ENCODE measurements around the gene ITGA3.
A peak's percentile ranks its signal among the peaks of the same experiment; 100 is the strongest.

ITGA3 gene

GRCh38 chr17:50093246-50093645 lies 37.3 kb downstream of the ITGA3 start:
- CTCF ChIA-PET, result interaction anchor here (1.0 to 9.8 kb wide), 37 partner anchors 9 to 269 kb away, joined by 3 to 280 read pairs (median 14); partner anchors contain the start of gene SGCA

GRCh38 chr17:50093807-50094206 lies 37.9 kb downstream of the ITGA3 start:
- POLR2A ChIA-PET, result interaction anchor here (0.7 to 1.3 kb wide), 5 partner anchors 15 to 198 kb away, joined by 3 to 5 read pairs (median 5); partner anchors contain the start of gene COL1A1
- DNase-seq (ENCODE audit: low read depth, low spot score), result no peak
- no peak overlapping the region for H3K4me3 ChIP-seq (ENCODE audit: low read depth, low read length)
- TF ChIP-seq CTCF (IDR thresholded peaks at IDR 0.05; ENCODE audit: insufficient read depth, low read length, missing control alignments), result no peak
- CTCF ChIA-PET, result interaction anchor here (0.6 to 9.8 kb wide), 69 partner anchors 9 to 330 kb away, joined by 3 to 280 read pairs (median 7); partner anchors contain the start of genes FAM117A, ITGA3, SGCA and TAC4

More at GRCh38 chr17:50093246-50093645, 37.3 kb downstream of the ITGA3 start:
- DNase-seq (ENCODE audit: low read depth, low spot score), result no peak
- TF ChIP-seq CTCF (IDR thresholded peaks at IDR 0.05; ENCODE audit: insufficient read depth, low read length, missing control alignments), result no peak
- H3K4me3 ChIP-seq (ENCODE audit: low read depth, low read length), result no peak overlapping the region
- POLR2A ChIA-PET, result interaction anchor here (0.7 to 1.2 kb wide), 3 partner anchors 15 to 199 kb away, joined by 4 to 5 read pairs (median 5); no protein-coding TSS in a partner anchor

GRCh38 chr17:50094243-50094752 lies 38.4 kb downstream of the ITGA3 start:
- CTCF ChIA-PET, result interaction anchor here (0.6 to 9.8 kb wide), 83 partner anchors 8 to 330 kb away, joined by 3 to 280 read pairs (median 6); partner anchors contain the start of genes FAM117A, ITGA3, SGCA and TAC4
- POLR2A ChIA-PET, result interaction anchor here (1.0 to 1.3 kb wide), 4 partner anchors 16 to 198 kb away, joined by 3 to 5 read pairs (median 4); partner anchors contain the start of gene COL1A1
- H3K4me3 ChIP-seq (ENCODE audit: low read depth, low read length), result peak overlapping the region; percentile 58
- DNase-seq (ENCODE audit: low read depth, low spot score), result no peak
- TF ChIP-seq CTCF (IDR thresholded peaks at IDR 0.05; ENCODE audit: insufficient read depth, low read length, missing control alignments), result peak; percentile 79

- no peak for TF ChIP-seq CTCF (IDR thresholded peaks at IDR 0.05; ENCODE audit: insufficient read depth, low read length, missing control alignments)
- ChIA-PET POLR2A (interaction anchor here (0.7 to 1.3 kb wide), 3 partner anchors 33 to 107 kb away, joined by 3 to 5 read pairs (median 3); partner anchors contain the start of gene COL1A1), CTCF (interaction anchor here (0.6 to 9.8 kb wide), 75 partner anchors 8 to 331 kb away, joined by 3 to 280 read pairs (median 7); partner anchors contain the start of genes FAM117A, ITGA3, SGCA and TAC4)
- peak; percentile 47 for DNase-seq (ENCODE audit: low read depth, low spot score)
- peak within 1 kb of the TSS; percentile 89 for H3K4me3 ChIP-seq (ENCODE audit: low read depth, low read length)
These were observed 39.1 kb downstream of the ITGA3 start, which contains the start of gene PDK2 for GRCh38 chr17:50094753-50095619. Gene PDK2 (plus strand): TSS chr17:50095351. CDS start chr17:50095436, 85 bp downstream.

- no peak for DNase-seq (ENCODE audit: low read depth, low spot score)
- TF ChIP-seq CTCF (IDR thresholded peaks at IDR 0.05; ENCODE audit: insufficient read depth, low read length, missing control alignments), result no peak
- H3K4me3 ChIP-seq (ENCODE audit: low read depth, low read length), result peak overlapping the region; percentile 89
- ChIA-PET POLR2A (no interaction called here), CTCF (interaction anchor here (1.3 to 9.8 kb wide), 6 partner anchors 18 to 202 kb away, joined by 3 to 100 read pairs (median 27); no protein-coding TSS in a partner anchor)
These were observed 39.7 kb downstream of the ITGA3 start for GRCh38 chr17:50095626-50096037.
